GM12865 (cell line): ENCODE results near the gene PRUNE2.

Source experiments
- DNase-seq: peaks from one replicate; pipeline ENCODE4 v3.0.0; 2010; ENCODE audit warnings: low read depth
- H3K4me3 ChIP-seq: 2 replicates; pipeline ENCODE4 v1.5.1; 2011; ENCODE audit warnings: mild to moderate bottlenecking, low read depth, low read length, control low read depth
- TF ChIP-seq, protein P1 (sequence below): IDR thresholded peaks from 2 replicates; pipeline ENCODE4 v1.5.1; 2011; ENCODE audit warnings: low read length, control low read depth, low read depth, inconsistent platforms; ENCODE audit not compliant: insufficient read depth; ENCODE audit errors: missing control alignments

PRUNE2 gene

DNA sequence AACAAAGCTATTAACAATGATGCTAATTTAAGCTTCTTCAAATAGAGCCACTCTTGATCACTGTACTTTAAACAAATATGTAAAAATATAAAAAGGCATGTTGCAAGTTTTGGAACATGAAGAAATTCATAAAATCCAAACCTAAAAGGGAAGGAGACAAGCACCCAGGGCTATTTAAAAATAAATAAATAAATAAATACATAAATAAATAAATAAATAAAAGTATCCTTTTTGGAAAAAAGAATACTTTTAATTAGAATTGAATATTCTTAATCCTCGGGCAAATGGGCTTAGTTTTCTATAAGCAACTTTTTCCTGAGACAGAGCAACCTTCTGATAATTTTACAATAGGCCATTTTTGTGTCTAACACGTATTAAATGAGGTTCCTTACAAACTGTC, 289.1 kb downstream of the PRUNE2 start:
- H3K4me3 ChIP-seq, result no peak overlapping the region
- DNase-seq, result no peak
- TF ChIP-seq, protein P1, sequence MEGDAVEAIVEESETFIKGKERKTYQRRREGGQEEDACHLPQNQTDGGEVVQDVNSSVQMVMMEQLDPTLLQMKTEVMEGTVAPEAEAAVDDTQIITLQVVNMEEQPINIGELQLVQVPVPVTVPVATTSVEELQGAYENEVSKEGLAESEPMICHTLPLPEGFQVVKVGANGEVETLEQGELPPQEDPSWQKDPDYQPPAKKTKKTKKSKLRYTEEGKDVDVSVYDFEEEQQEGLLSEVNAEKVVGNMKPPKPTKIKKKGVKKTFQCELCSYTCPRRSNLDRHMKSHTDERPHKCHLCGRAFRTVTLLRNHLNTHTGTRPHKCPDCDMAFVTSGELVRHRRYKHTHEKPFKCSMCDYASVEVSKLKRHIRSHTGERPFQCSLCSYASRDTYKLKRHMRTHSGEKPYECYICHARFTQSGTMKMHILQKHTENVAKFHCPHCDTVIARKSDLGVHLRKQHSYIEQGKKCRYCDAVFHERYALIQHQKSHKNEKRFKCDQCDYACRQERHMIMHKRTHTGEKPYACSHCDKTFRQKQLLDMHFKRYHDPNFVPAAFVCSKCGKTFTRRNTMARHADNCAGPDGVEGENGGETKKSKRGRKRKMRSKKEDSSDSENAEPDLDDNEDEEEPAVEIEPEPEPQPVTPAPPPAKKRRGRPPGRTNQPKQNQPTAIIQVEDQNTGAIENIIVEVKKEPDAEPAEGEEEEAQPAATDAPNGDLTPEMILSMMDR, result no peak

DNA sequence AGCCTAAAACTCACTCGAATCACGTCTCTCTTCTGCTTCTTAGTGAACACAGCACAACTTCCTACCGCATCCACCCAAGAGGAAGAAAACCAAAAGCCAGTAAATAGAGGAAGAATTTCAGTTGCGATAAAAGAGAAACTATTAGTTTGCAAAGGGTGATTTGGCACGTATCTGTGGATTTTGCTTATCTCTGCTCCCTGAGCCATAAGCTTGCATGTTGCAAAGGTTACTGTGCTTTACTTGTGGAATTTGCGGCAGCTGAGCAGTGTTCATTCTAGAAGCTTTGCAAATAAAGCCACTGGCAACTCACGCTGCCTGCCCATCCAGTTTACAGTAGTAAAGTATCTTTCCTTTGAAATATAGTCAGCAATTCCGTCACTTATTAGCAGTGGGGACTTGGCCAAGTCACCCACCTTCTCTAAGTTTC, 290.7 kb downstream of the PRUNE2 start:
- no peak for DNase-seq
- TF ChIP-seq, protein P1, result no peak
- no peak overlapping the region for H3K4me3 ChIP-seq

DNA sequence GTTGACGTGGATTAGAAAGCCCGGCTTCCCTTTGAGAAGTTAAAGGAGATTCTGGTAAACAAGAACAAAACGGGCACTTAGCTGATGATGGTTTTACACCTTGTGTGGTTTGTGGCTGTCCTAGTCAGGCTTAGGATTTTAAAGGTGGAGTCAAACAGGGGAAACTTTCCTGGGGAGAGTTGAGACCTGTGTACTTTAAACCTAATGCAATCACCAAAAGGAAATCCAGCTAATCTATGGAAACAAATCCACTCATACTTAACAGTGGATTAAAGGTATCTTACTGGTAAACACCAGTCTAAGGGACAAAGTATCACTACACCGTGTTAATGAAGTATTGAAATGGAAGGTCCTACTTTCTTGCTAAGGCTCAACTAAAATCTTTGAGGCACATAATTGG, 291.9 kb downstream of the PRUNE2 start:
- H3K4me3 ChIP-seq, result no peak overlapping the region
- DNase-seq, result no peak
- TF ChIP-seq, protein P1, result no peak

DNA sequence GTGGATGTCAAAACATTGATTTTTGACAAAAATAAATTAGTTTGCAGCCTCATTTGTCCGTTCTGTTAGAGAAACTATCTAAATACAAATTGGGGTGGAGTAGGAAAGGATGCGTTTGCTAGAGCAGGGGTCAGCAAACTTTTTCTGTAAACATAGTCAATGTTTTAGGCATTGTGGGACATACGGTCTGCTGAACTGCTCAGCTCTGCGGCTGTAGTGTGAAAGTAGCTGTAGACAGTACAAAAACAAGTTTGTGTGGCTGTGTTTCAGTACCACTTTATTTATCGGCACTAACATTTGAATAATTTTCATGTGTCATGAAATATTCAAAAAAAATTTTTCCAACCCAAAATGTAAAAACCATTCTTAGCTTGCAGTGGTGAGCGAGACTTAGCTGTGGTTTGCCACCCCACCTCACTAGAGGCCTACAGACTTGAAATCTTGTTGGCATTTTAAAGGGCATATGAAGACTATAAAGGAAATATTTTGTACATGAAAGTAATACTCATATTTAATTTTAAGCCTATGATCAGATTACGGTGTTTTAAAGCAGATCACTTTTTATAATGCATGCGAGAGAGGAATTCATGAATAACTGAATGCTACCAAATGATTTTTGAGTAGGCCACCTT, 292.6 kb downstream of the PRUNE2 start:
- TF ChIP-seq, protein P1, result no peak
- H3K4me3 ChIP-seq, result no peak overlapping the region
- DNase-seq, result no peak

DNA sequence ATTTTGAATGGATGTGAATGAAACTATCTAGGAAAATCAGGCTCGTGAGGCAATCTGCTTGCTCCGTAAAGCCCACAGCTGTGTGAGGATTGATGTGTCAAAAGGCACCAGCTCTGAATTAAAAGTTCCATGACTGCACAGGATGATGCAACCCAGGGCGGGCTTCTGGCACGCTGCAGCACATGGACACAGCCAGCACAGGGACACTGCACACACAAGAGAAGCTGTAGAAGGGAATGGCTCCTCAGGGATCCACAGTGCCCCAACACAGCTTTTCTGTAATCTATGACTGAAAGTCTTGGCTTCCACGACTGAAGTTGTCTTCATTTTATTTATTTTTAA, 295.9 kb downstream of the PRUNE2 start:
- TF ChIP-seq, protein P1, result no peak
- DNase-seq, result no peak
- H3K4me3 ChIP-seq, result no peak overlapping the region

DNA sequence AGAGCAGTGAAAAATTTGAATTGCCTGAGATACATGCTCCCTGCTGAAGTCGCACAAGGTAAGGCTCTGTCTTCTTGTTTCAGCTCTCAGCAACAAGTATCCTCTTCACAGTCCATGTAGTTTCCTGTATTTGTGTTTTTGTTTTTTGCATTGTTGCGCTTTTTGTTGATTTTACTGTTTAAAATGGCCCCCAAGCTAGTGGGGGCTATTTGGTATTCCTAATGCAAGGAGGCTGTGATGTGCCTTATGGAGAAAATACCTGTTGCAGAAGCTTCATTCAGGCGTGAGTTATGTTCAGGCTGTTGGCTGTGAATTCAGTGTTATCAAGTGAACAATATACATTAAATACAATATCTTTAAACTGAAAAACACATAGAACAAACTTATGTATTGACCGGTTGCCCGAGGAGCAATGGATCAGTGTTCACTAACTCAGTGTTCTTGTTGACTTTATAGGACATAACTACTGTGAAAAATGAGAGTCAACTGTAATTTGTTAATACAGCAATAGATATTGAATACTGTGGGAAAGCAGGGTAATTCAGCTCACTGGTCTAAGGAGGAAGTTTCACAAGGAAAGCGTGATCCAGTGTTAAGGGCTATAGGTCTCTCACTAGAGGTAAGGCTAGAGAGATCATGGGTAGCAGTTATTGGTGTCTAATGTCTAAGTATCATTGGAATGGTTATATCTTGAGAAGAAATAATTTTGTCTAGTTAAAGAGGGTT, 296.5 kb downstream of the PRUNE2 start:
- H3K4me3 ChIP-seq, result no peak overlapping the region
- no peak for DNase-seq
- TF ChIP-seq, protein P1, result no peak
